Islet of Langerhans (tissue), 1 donor: ENCODE data around the gene LTBP4.

Source experiments
- FAIRE-seq: peaks from one replicate; lab custom pipeline; 2011; peaks lifted over from hg19 to GRCh38; lab: Jason Lieb, UNC

LTBP4 gene

GRCh38 chr19:40596608-40597328, 4.4 kb upstream of the LTBP4 start:
- no peak for FAIRE-seq

- FAIRE-seq: no peak
Measured at GRCh38 chr19:40597329-40597838, 3.8 kb upstream of the LTBP4 start.

- FAIRE-seq: no peak
Measured at GRCh38 chr19:40598121-40598917, 2.9 kb upstream of the LTBP4 start.

- FAIRE-seq: no peak
Measured at GRCh38 chr19:40598918-40599307, 2.3 kb upstream of the LTBP4 start.

- no peak for FAIRE-seq
Measured at GRCh38 chr19:40599331-40599901, 1.8 kb upstream of the LTBP4 start.

- FAIRE-seq: no peak
Measured at GRCh38 chr19:40599902-40600569, 1.1 kb upstream of the LTBP4 start.

GRCh38 chr19:40600570-40601133, 517 bp upstream of the LTBP4 start:
- no peak for FAIRE-seq

- no peak for FAIRE-seq
Measured at GRCh38 chr19:40603071-40603388, 1.9 kb downstream of the LTBP4 start.

- FAIRE-seq: no peak
Measured at GRCh38 chr19:40603389-40604170, 2.4 kb downstream of the LTBP4 start.

GRCh38 chr19:40604171-40604646, 3.0 kb downstream of the LTBP4 start:
- FAIRE-seq: no peak

GRCh38 chr19:40604647-40605215, 3.6 kb downstream of the LTBP4 start:
- FAIRE-seq: no peak

- no peak for FAIRE-seq
Measured at GRCh38 chr19:40605216-40605971, 4.2 kb downstream of the LTBP4 start.

- FAIRE-seq: no peak
Measured at GRCh38 chr19:40607311-40608239, 6.4 kb downstream of the LTBP4 start.

- no peak for FAIRE-seq
Measured at GRCh38 chr19:40608240-40608621, 7.1 kb downstream of the LTBP4 start.

- no peak for FAIRE-seq
Measured at GRCh38 chr19:40608957-40609356, 7.8 kb downstream of the LTBP4 start.

GRCh38 chr19:40609561-40610395, 8.6 kb downstream of the LTBP4 start:
- no peak for FAIRE-seq

- FAIRE-seq: no peak
Measured at GRCh38 chr19:40610396-40611064, 9.4 kb downstream of the LTBP4 start.

- FAIRE-seq: no peak
Measured at GRCh38 chr19:40611096-40611495, 9.9 kb downstream of the LTBP4 start.
